ENCODE data around the gene CCDC200. TPM values are rescaled to one million over a fixed set of nuclear protein-coding genes. Genes with fewer than 3 reads are reported as not detected.

The CCDC200 gene
- total RNA-seq, 1 experiment from 2014 or later, result not detected

- CTCF ChIA-PET, result no interaction called here
- peak overlapping the region; percentile 73 for H3K4me2 ChIP-seq (ENCODE audit: low read length)
- TF ChIP-seq YY1 (IDR thresholded peaks at IDR 0.05; ENCODE audit: extremely low read depth, insufficient replicate concordance, low read depth, low read length), result no peak
- no peak for TF ChIP-seq MAX (IDR thresholded peaks at IDR 0.05)
- TF ChIP-seq, protein P1, sequence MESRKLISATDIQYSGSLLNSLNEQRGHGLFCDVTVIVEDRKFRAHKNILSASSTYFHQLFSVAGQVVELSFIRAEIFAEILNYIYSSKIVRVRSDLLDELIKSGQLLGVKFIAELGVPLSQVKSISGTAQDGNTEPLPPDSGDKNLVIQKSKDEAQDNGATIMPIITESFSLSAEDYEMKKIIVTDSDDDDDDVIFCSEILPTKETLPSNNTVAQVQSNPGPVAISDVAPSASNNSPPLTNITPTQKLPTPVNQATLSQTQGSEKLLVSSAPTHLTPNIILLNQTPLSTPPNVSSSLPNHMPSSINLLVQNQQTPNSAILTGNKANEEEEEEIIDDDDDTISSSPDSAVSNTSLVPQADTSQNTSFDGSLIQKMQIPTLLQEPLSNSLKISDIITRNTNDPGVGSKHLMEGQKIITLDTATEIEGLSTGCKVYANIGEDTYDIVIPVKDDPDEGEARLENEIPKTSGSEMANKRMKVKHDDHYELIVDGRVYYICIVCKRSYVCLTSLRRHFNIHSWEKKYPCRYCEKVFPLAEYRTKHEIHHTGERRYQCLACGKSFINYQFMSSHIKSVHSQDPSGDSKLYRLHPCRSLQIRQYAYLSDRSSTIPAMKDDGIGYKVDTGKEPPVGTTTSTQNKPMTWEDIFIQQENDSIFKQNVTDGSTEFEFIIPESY (IDR thresholded peaks at IDR 0.05; ENCODE audit: extremely low read depth, insufficient replicate concordance, low read length), result no peak
- intact Hi-C loops (cut with micrococcal nuclease), result no loop called here
- RAD21 ChIA-PET (ENCODE audit: low non-redundant PET in 1 of 2, low total read pairs in 2 of 2, uncharacterized antibody in 2 of 2, unreplicated experiment in 2 of 2), result no interaction called here
- H3K9me3 ChIP-seq (ENCODE audit: control insufficient read depth in 1 of 2, insufficient read depth in 1 of 2, low read depth in 1 of 2, low read length in 2 of 2), result no peaks in the 10 kb centered on the region
- POLR2A ChIA-PET, result interaction anchor here (1.0 to 4.0 kb wide), 3 partner anchors 14 to 103 kb away, joined by 3 to 33 read pairs (median 6); no protein-coding TSS in a partner anchor
- no peaks in the 10 kb centered on the region for H3K27me3 ChIP-seq (ENCODE audit: insufficient read depth, low read length)
- no peak for DNase-seq (ENCODE audit: low read depth, low spot score)
- H3K4me3 ChIP-seq (replicated peaks in 1 of 2; ENCODE audit: low read depth in 1 of 2, low read length in 2 of 2), result peak overlapping the region; percentile 63 to 78
- H2AFZ ChIP-seq (ENCODE audit: low read depth, low read length, poor library complexity, severe bottlenecking), result no peak overlapping the region
- H4K20me1 ChIP-seq (ENCODE audit: insufficient read depth), result no peaks in the 10 kb centered on the region
- H3K4me1 ChIP-seq (ENCODE audit: control insufficient read depth in 1 of 2, insufficient read depth in 2 of 2, low read length in 2 of 2), result peaks cover 6 to 19% of the 10 kb centered on the region in 2 experiments; a peak in 2 of 4 replicates
- peak overlapping the region; percentile 76 for H3K9ac ChIP-seq (ENCODE audit: low read length)
- H3K9me2 ChIP-seq (ENCODE audit: insufficient read depth), result no peaks in the 10 kb centered on the region
- no TSS peak for BruUV-seq (replicated peaks)
- H3K36me3 ChIP-seq (ENCODE audit: control insufficient read depth in 1 of 2, insufficient read depth in 2 of 2, low read length in 2 of 2), result no peaks in the 10 kb centered on the region
- no peaks in the 10 kb centered on the region for H3K79me2 ChIP-seq (ENCODE audit: insufficient read depth, low read length)
- H3K27ac ChIP-seq (ENCODE audit: low read depth, low read length), result no peak overlapping the region
- ATAC-seq, result no peak
Observed at GRCh38 chr17:43212641-43213490, 15.6 kb downstream of the CCDC200 start.
